Activated B cell treated with CpG ODN at 0.5 μM for 24 hours (primary cell): ENCODE measurements around the gene KIR2DL4. TPM values are rescaled to one million over a fixed set of nuclear protein-coding genes. Genes with fewer than 3 reads are reported as not detected.
"Not testable (repeated sequence)": the region's sequence is repeated elsewhere in the genome, so short reads cannot be mapped to it uniquely, and the experiment has no call there.

Experiments
- ATAC-seq: fragments of 200-7000 bp; cut with Tn5 transposase; one replicate; pipeline ENCODE4 v1.10.0; 2021; ENCODE audit warnings: low read depth, mild to moderate bottlenecking, moderate library complexity
- CTCF ChIA-PET: fragments of 350-600 bp; sonication (Branson Sonifier 250); formaldehyde crosslinking; loops from one replicate; lab custom pipeline; 2021; ENCODE audit warnings: antibody characterized with exemption; lab: Charles Lee
- POLR2A ChIA-PET: fragments of 350-600 bp; sonication (Branson Sonifier 250); formaldehyde crosslinking; loops from one replicate; lab custom pipeline; 2021; ENCODE audit warnings: antibody characterized with exemption; lab: Charles Lee
- DNase-seq: peaks from one replicate; pipeline ENCODE4 v3.0.0; 2022
- H3K27ac Mint-ChIP-seq: one replicate; pipeline ENCODE4 v1.8.0; 2020; ENCODE audit warnings: mixed read lengths
- H3K27me3 Mint-ChIP-seq: one replicate; pipeline ENCODE4 v1.8.0; 2021; ENCODE audit warnings: mixed read lengths
- H3K36me3 Mint-ChIP-seq: one replicate; pipeline ENCODE4 v1.8.0; 2021; ENCODE audit warnings: low read depth, mixed read lengths
- H3K4me1 Mint-ChIP-seq: one replicate; pipeline ENCODE4 v1.8.0; 2021; ENCODE audit warnings: mixed read lengths
- H3K4me3 Mint-ChIP-seq: one replicate; pipeline ENCODE4 v1.8.0; 2020; ENCODE audit warnings: mild to moderate bottlenecking, mixed read lengths
- H3K9me3 Mint-ChIP-seq: one replicate; pipeline ENCODE4 v1.8.0; 2020; ENCODE audit warnings: mixed read lengths
- CTCF ChIP-seq: fragments of 200-600 bp; IDR thresholded peaks from one replicate; pipeline ENCODE4 v1.8.0; 2022; ENCODE audit warnings: antibody characterized with exemption, mild to moderate bottlenecking
- intact Hi-C: fragments of 100-400 bp; cut with micrococcal nuclease; formaldehyde crosslinking; loops from one replicate; pipeline ENCODE4 v1.15.1; 2024
- total RNA-seq: library from RNA; stranded (reverse); gene quantifications from 2 replicates; pipeline ENCODE4 v1.2.3, GENCODE V29; 2022

Gene KIR2DL4
- total RNA-seq, 1 donor from 2014 or later, result not detected

DNA sequence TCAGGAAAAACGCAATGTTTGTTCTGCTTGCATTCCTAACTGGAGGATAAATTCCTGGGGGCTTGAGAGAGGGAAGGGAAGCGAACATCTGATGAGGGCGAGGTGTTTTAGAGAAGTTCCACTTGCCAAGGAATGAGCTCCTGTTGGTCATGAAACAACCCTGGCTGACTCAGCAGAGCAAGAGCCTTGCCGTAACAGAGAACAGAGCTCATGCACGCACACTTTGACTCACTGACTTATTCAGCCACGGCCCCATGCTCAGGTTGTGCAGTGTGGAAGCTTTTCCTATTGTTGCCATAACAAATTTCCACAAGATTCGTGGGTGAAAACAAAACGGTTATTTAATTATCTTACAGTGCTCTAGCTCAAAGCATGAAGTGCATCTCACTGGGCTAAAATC, 39.8 kb downstream of the KIR2DL4 start:
- H3K36me3 Mint-ChIP-seq, ATAC-seq, H3K27me3 Mint-ChIP-seq, H3K9me3 Mint-ChIP-seq, POLR2A ChIA-PET, H3K4me1 Mint-ChIP-seq, H3K27ac Mint-ChIP-seq, H3K4me3 Mint-ChIP-seq, DNase-seq, CTCF ChIA-PET, intact Hi-C loops: not testable (repeated sequence)

- H3K4me1 Mint-ChIP-seq, CTCF ChIA-PET, H3K4me3 Mint-ChIP-seq, POLR2A ChIA-PET, H3K27ac Mint-ChIP-seq, ATAC-seq, H3K36me3 Mint-ChIP-seq, H3K9me3 Mint-ChIP-seq, intact Hi-C loops, DNase-seq: not testable (repeated sequence)
- peaks cover 17% of the 10 kb centered on the region for H3K27me3 Mint-ChIP-seq
Observed at GRCh38 chr19:54850061-54850640, 46.7 kb downstream of the KIR2DL4 start, which contains the start of gene KIR3DL2. Gene KIR3DL2 (plus strand): TSS chr19:54850443. CDS start chr19:54850476, 33 bp downstream.

- no peak overlapping the region for H3K4me3 Mint-ChIP-seq
- no peak for DNase-seq
- H3K27ac Mint-ChIP-seq, result no peak overlapping the region
- CTCF ChIA-PET, result no interaction called here
- no peak for ATAC-seq
- peaks cover 4% of the 10 kb centered on the region for H3K9me3 Mint-ChIP-seq
- H3K36me3 Mint-ChIP-seq, result no peaks in the 10 kb centered on the region
- no peaks in the 10 kb centered on the region for H3K4me1 Mint-ChIP-seq
- POLR2A ChIA-PET, result no interaction called here
- H3K27me3 Mint-ChIP-seq, result peaks cover 16% of the 10 kb centered on the region
- no peak for TF ChIP-seq CTCF
- intact Hi-C loops, result no loop called here
Observed at GRCh38 chr19:54850930-54851329, 47.5 kb downstream of the KIR2DL4 start.

DNA sequence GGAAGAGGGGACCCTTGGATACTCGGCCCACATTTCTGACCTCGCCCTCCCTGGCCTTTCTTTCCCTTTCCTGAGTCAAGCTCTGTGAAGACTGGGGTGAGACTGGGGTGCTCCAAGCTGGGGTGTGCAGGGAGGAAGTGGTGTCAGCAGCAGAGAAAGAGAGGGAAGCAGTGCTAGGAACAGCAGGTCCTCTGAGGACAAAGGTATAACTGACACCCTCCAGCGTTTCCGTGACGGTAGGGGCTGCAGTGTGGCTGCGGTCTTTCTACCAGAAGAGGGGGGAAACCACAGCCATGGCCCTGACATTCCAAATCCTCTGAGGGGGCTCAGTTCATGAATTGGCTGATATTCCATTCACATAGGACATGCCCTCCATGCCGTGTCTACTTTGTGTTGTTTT, 47.9 kb downstream of the KIR2DL4 start:
- TF ChIP-seq CTCF, result no peak
- Mint-ChIP-seq H3K4me3 (no peak overlapping the region), H3K4me1 (no peaks in the 10 kb centered on the region), H3K36me3 (no peaks in the 10 kb centered on the region), H3K27me3 (peaks cover 14% of the 10 kb centered on the region), H3K27ac (no peak overlapping the region), H3K9me3 (peaks cover 2% of the 10 kb centered on the region)
- intact Hi-C loops, result no loop called here
- CTCF ChIA-PET, result no interaction called here
- ATAC-seq (no peak), DNase-seq (no peak)
- POLR2A ChIA-PET, result no interaction called here

DNA sequence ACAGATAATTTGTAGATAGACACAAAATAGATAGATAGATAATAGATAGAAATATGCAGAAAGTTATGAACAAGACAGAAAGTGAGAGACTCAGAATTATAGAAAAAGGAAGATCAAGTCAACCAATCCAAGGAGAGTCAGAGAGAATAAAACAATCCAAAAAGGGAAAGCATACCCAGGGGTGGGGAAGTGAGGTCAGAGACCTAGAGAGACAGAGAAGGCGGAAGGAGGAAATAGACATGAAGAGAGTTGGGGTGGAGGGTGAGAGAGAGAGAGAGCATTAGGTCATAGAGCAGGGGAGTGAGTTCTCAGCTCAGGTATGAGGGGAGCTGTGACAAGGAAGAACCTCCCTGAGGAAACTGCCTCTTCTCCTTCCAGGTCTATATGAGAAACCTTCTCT, 51.8 kb downstream of the KIR2DL4 start:
- H3K36me3 Mint-ChIP-seq, POLR2A ChIA-PET, H3K4me1 Mint-ChIP-seq, H3K9me3 Mint-ChIP-seq, DNase-seq, ATAC-seq, CTCF ChIA-PET, intact Hi-C loops, H3K27ac Mint-ChIP-seq, H3K4me3 Mint-ChIP-seq: not testable (repeated sequence)
- H3K27me3 Mint-ChIP-seq, result peaks cover 15% of the 10 kb centered on the region

- H3K4me3 Mint-ChIP-seq, H3K9me3 Mint-ChIP-seq, H3K4me1 Mint-ChIP-seq, H3K27ac Mint-ChIP-seq, ATAC-seq, DNase-seq, CTCF ChIA-PET, POLR2A ChIA-PET, H3K36me3 Mint-ChIP-seq, intact Hi-C loops, H3K27me3 Mint-ChIP-seq: not testable (repeated sequence)
Observed at GRCh38 chr19:54858476-54858875, 55.1 kb downstream of the KIR2DL4 start.

DNA sequence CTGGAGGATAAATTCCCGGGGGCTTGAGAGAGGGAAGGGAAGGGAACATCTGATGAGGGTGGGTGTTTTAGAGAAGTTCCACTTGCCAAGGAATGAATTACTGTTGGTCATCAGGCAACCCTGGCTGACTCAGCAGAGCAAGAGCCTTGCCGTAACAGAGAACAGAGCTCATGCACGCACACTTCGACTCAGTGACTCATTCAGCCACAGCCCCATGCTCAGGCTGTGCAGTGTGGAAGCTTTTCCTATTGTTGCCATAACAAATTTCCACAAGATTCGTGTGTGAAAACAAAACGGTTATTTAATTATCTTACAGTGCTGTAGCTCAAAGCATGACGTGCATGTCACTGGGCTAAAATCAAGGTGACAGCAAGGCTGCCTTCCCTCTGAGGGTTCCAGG, 56.0 kb downstream of the KIR2DL4 start:
- intact Hi-C loops, H3K4me1 Mint-ChIP-seq, H3K4me3 Mint-ChIP-seq, H3K9me3 Mint-ChIP-seq, H3K36me3 Mint-ChIP-seq, CTCF ChIA-PET, H3K27me3 Mint-ChIP-seq, DNase-seq, H3K27ac Mint-ChIP-seq, ATAC-seq, POLR2A ChIA-PET: not testable (repeated sequence)

DNA sequence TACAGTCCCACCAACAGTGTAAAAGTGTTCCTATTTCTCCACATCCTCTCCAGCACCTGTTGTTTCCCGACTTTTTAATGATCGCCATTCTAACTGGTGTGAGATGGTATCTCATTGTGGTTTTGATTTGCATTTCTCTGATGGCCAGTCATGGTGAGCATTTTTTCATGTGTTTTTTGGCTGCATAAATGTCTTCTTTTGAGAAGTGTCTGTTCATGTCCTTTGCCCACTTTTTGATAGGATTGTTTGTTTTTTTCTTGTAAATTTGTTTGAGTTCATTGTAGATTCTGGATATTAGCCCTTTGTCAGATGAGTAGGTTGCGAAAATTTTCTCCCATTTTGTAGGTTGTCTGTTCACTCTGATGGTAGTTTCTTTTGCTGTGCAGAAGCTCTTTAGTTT, 60.0 kb downstream of the KIR2DL4 start:
- intact Hi-C loops, DNase-seq, CTCF ChIA-PET, H3K27ac Mint-ChIP-seq, H3K36me3 Mint-ChIP-seq, H3K4me3 Mint-ChIP-seq, H3K4me1 Mint-ChIP-seq, POLR2A ChIA-PET, H3K9me3 Mint-ChIP-seq, ATAC-seq: not testable (repeated sequence)
- peaks cover 15% of the 10 kb centered on the region for H3K27me3 Mint-ChIP-seq

Other genes with a start within 250 kb of the KIR2DL4 start
- 0.22 TPM in 1 of 2 replicates, not detected in the other for gene LILRA2, start 229.8 kb upstream of the KIR2DL4 start, total RNA-seq
- gene LILRA1, start 210.0 kb upstream of the KIR2DL4 start, total RNA-seq, result 0.11 and 0.15 TPM in 2 replicates
- 142 and 171 TPM in 2 replicates for gene LILRB1, start 173.1 kb upstream of the KIR2DL4 start, total RNA-seq
- gene LILRB4, start 140.6 kb upstream of the KIR2DL4 start, total RNA-seq, result 0.76 and 1.4 TPM in 2 replicates
- gene KIR3DL3, start 79.2 kb upstream of the KIR2DL4 start, total RNA-seq, result not detected in 2 replicates
- not detected in 2 replicates for gene KIR2DL3, start 65.1 kb upstream of the KIR2DL4 start, total RNA-seq
- gene KIR2DL1, start 33.8 kb upstream of the KIR2DL4 start, total RNA-seq, result not detected in 2 replicates
- gene KIR3DL1, start 12.9 kb downstream of the KIR2DL4 start, total RNA-seq, result not detected in 2 replicates
- not detected in 2 replicates for gene KIR2DS4, start 29.1 kb downstream of the KIR2DL4 start, total RNA-seq
- gene KIR3DL2, start 46.8 kb downstream of the KIR2DL4 start, total RNA-seq, result not detected in 2 replicates
- 0.20 TPM in 1 of 2 replicates, not detected in the other for gene FCAR, start 70.6 kb downstream of the KIR2DL4 start, total RNA-seq
- not detected in 2 replicates for gene NCR1, start 102.5 kb downstream of the KIR2DL4 start, total RNA-seq
- gene NLRP7, start 143.9 kb downstream of the KIR2DL4 start, total RNA-seq, result 0.27 and 0.33 TPM in 2 replicates
- gene NLRP2, start 162.8 kb downstream of the KIR2DL4 start, total RNA-seq, result 28.9 and 31.7 TPM in 2 replicates
- gene GP6, start 234.7 kb downstream of the KIR2DL4 start, total RNA-seq, result not detected in 2 replicates